WTC11 (cell line): ENCODE measurements around the gene MED12L. TPM values are rescaled to one million over a fixed set of nuclear protein-coding genes. Genes with fewer than 3 reads are reported as not detected.
A peak's percentile ranks its signal among the peaks of the same experiment; 100 is the strongest.

Experiments
- ATAC-seq: fragments of 200-7000 bp; cut with Tn5 transposase; 2 replicates; pipeline ENCODE4 v1.10.0; 2021; ENCODE audit warnings: mild to moderate bottlenecking, moderate library complexity
- CTCF ChIA-PET: fragments of 300-600 bp; sonication (Branson Sonifier 250); formaldehyde crosslinking; loops from one replicate; lab custom pipeline; 2021; ENCODE audit warnings: antibody characterized with exemption; lab: Charles Lee
- POLR2A ChIA-PET: fragments of 350-600 bp; sonication (Branson Sonifier 250); formaldehyde crosslinking; loops from one replicate; lab custom pipeline; 2021; ENCODE audit warnings: antibody characterized with exemption; lab: Charles Lee
- DNase-seq: peaks from one replicate; pipeline ENCODE4 v3.0.0; 2021; ENCODE audit warnings: low spot score
- H3K27ac Mint-ChIP-seq: 2 replicates; pipeline ENCODE4 v1.8.0; 2021; ENCODE audit warnings: mixed read lengths
- H3K27me3 Mint-ChIP-seq: 2 replicates; pipeline ENCODE4 v1.8.0; 2021; ENCODE audit warnings: low read depth, mild to moderate bottlenecking, moderate library complexity, mixed read lengths
- H3K36me3 Mint-ChIP-seq: 2 replicates; pipeline ENCODE4 v1.8.0; 2021; ENCODE audit warnings: mixed read lengths
- H3K4me1 Mint-ChIP-seq: 2 replicates; pipeline ENCODE4 v1.8.0; 2022; ENCODE audit warnings: mixed read lengths
- H3K4me3 Mint-ChIP-seq: 2 replicates; pipeline ENCODE4 v1.8.0; 2021; ENCODE audit warnings: mild to moderate bottlenecking, moderate library complexity, mixed read lengths
- H3K9me3 Mint-ChIP-seq: 2 replicates; pipeline ENCODE4 v1.8.0; 2021; ENCODE audit warnings: mixed read lengths
- CDX4 ChIP-seq: fragments of 250-450 bp; sonication (Bioruptor Pico); IDR thresholded peaks from 2 replicates; pipeline ENCODE4 v1.9.0; 2021; ENCODE audit warnings: moderate library complexity, mild to moderate bottlenecking, inconsistent platforms, borderline replicate concordance
- CREB1 ChIP-seq: sonication (generic); formaldehyde crosslinking; IDR thresholded peaks from 2 replicates; pipeline ENCODE4 v1.8.0; 2023; ENCODE audit warnings: mild to moderate bottlenecking, missing genetic modification reagents
- E2F4 ChIP-seq: sonication (generic); formaldehyde crosslinking; IDR thresholded peaks from 2 replicates; pipeline ENCODE4 v1.8.1; 2022; ENCODE audit warnings: low read depth, mild to moderate bottlenecking, moderate library complexity, missing genetic modification reagents, borderline replicate concordance
- ELF4 ChIP-seq: sonication (generic); formaldehyde crosslinking; IDR thresholded peaks from 2 replicates; pipeline ENCODE4 v1.8.1; 2022; ENCODE audit warnings: low read depth, mild to moderate bottlenecking, moderate library complexity, missing genetic modification reagents
- ESRRA ChIP-seq: sonication (generic); formaldehyde crosslinking; IDR thresholded peaks from 2 replicates; pipeline ENCODE4 v1.8.1; 2022; ENCODE audit warnings: mild to moderate bottlenecking, missing genetic modification reagents, borderline replicate concordance
- FOXJ3 ChIP-seq: sonication (generic); formaldehyde crosslinking; IDR thresholded peaks from 2 replicates; pipeline ENCODE4 v1.9.0; 2021; ENCODE audit warnings: missing genetic modification reagents, mild to moderate bottlenecking, borderline replicate concordance
- FOXK1 ChIP-seq: sonication (generic); formaldehyde crosslinking; IDR thresholded peaks from 2 replicates; pipeline ENCODE4 v1.8.0; 2022; ENCODE audit warnings: mild to moderate bottlenecking, moderate library complexity, missing genetic modification reagents
- GABPB1 ChIP-seq: sonication (generic); formaldehyde crosslinking; IDR thresholded peaks from 2 replicates; pipeline ENCODE4 v1.8.1; 2023; ENCODE audit warnings: mild to moderate bottlenecking, missing genetic modification reagents
- MYBL2 ChIP-seq: sonication (generic); formaldehyde crosslinking; IDR thresholded peaks from 2 replicates; pipeline ENCODE4 v1.8.1; 2023; ENCODE audit warnings: mild to moderate bottlenecking, moderate library complexity, missing genetic modification reagents
- NFE2L1 ChIP-seq: sonication (generic); formaldehyde crosslinking; IDR thresholded peaks from 2 replicates; pipeline ENCODE4 v1.8.1; 2023; ENCODE audit warnings: missing genetic modification reagents
- NR3C1 ChIP-seq: sonication (generic); formaldehyde crosslinking; conservative IDR thresholded peaks from 2 replicates; pipeline ENCODE4 v1.8.1; 2023; ENCODE audit warnings: low read depth, mild to moderate bottlenecking, missing genetic modification reagents
- RELA ChIP-seq: sonication (generic); formaldehyde crosslinking; IDR thresholded peaks from 2 replicates; pipeline ENCODE4 v1.8.1; 2022; ENCODE audit warnings: missing genetic modification reagents, mild to moderate bottlenecking, borderline replicate concordance
- RORB ChIP-seq: fragments of 250-450 bp; sonication (Bioruptor Pico); IDR thresholded peaks from 2 replicates; pipeline ENCODE4 v1.9.0; 2021; ENCODE audit warnings: mild to moderate bottlenecking
- TP53 ChIP-seq: sonication (generic); formaldehyde crosslinking; IDR thresholded peaks from 2 replicates; pipeline ENCODE4 v1.8.1; 2023; ENCODE audit warnings: mild to moderate bottlenecking, missing genetic modification reagents
- ZMAT4 ChIP-seq: fragments of 250-450 bp; sonication (Bioruptor Pico); IDR thresholded peaks from 2 replicates; pipeline ENCODE4 v1.9.0; 2021; ENCODE audit warnings: mild to moderate bottlenecking
- ZNF263 ChIP-seq: sonication (generic); formaldehyde crosslinking; IDR thresholded peaks from 2 replicates; pipeline ENCODE4 v1.8.1; 2022; ENCODE audit warnings: low read depth, mild to moderate bottlenecking, moderate library complexity, missing genetic modification reagents
- ZNF281 ChIP-seq: sonication (generic); formaldehyde crosslinking; IDR thresholded peaks from 2 replicates; pipeline ENCODE4 v1.8.0; 2023; ENCODE audit warnings: mild to moderate bottlenecking, missing genetic modification reagents
- ZNF416 ChIP-seq: fragments of 250-450 bp; sonication (Bioruptor Pico); IDR thresholded peaks from 2 replicates; pipeline ENCODE4 v1.9.0; 2021; ENCODE audit warnings: mild to moderate bottlenecking, inconsistent platforms
- ZNF423 ChIP-seq: fragments of 250-450 bp; sonication (Bioruptor Pico); IDR thresholded peaks from 2 replicates; pipeline ENCODE4 v2.1.2; 2022; ENCODE audit warnings: mild to moderate bottlenecking, moderate library complexity
- ZNF512 ChIP-seq: sonication (generic); formaldehyde crosslinking; IDR thresholded peaks from 2 replicates; pipeline ENCODE4 v1.8.1; 2022; ENCODE audit warnings: missing genetic modification reagents, borderline replicate concordance
- ZNF532 ChIP-seq: fragments of 250-450 bp; sonication (Bioruptor Pico); IDR thresholded peaks from 2 replicates; pipeline ENCODE4 v1.9.0; 2021; ENCODE audit warnings: mild to moderate bottlenecking, borderline replicate concordance
- total RNA-seq: library from RNA; stranded (reverse); gene quantifications from 3 replicates; pipeline ENCODE4 v1.2.3, GENCODE V29; 2021

Gene MED12L
- total RNA-seq, 1 experiment from 2014 or later = 27.4 TPM

- no peak for TF ChIP-seq ZMAT4 (CRISPR knock-in tag)
- TF ChIP-seq ZNF423 (CRISPR knock-in tag) = no peak
- TF ChIP-seq ZNF416 (CRISPR knock-in tag) = no peak
- no peak for TF ChIP-seq RORB (CRISPR knock-in tag)
- TF ChIP-seq NR3C1 = no peak
- no peak for TF ChIP-seq FOXJ3 (CRISPR knock-in tag)
- no peak for TF ChIP-seq NFE2L1 (CRISPR knock-in tag)
- ChIA-PET CTCF (no interaction called here), POLR2A (no interaction called here)
- Mint-ChIP-seq H3K27ac (no peak overlapping the region), H3K9me3 (no peaks in the 10 kb centered on the region), H3K4me3 (no peak overlapping the region), H3K27me3 (no peaks in the 10 kb centered on the region), H3K4me1 (peaks cover 5% of the 10 kb centered on the region; the same call in 1 of the 2 replicates), H3K36me3 (peaks cover under 1% of the 10 kb centered on the region; the same call in 1 of the 2 replicates)
- no peak for ATAC-seq
- no peak for DNase-seq
These were observed 322.5 kb downstream of the MED12L start for GRCh38 chr3:151407928-151408327.

GRCh38 chr3:151410891-151411559 is 325.6 kb downstream of the MED12L start:
- CTCF ChIA-PET = no interaction called here
- POLR2A ChIA-PET = interaction anchor here (0.6 kb wide), 1 partner anchor 34 kb away, joined by 3 read pairs; no protein-coding TSS in a partner anchor
- Mint-ChIP-seq H3K4me3 (no peak overlapping the region), H3K4me1 (0 out of 2 replicates have a peak, but pooled peaks cover 3% of the 10 kb centered on the region), H3K9me3 (no peaks in the 10 kb centered on the region), H3K27ac (no peak overlapping the region), H3K27me3 (no peaks in the 10 kb centered on the region), H3K36me3 (peaks cover 13% of the 10 kb centered on the region; the same call in 1 of the 2 replicates)
- DNase-seq (no peak), ATAC-seq (no peak)
- TF ChIP-seq GABPB1 (no peak), RELA (CRISPR knock-in tag) (no peak), E2F4 (CRISPR knock-in tag) (no peak)

GRCh38 chr3:151412989-151413388 is 327.5 kb downstream of the MED12L start:
- H3K4me1 Mint-ChIP-seq = no peaks in the 10 kb centered on the region
- POLR2A ChIA-PET = no interaction called here
- no peaks in the 10 kb centered on the region for H3K9me3 Mint-ChIP-seq
- no peak overlapping the region for H3K27ac Mint-ChIP-seq
- peaks cover 15% of the 10 kb centered on the region for H3K36me3 Mint-ChIP-seq
- H3K27me3 Mint-ChIP-seq = no peaks in the 10 kb centered on the region
- H3K4me3 Mint-ChIP-seq = no peak overlapping the region
- DNase-seq (peak; percentile 63), ATAC-seq (peak; percentile 92)
- CTCF ChIA-PET = interaction anchor here (0.6 to 1.3 kb wide), 2 partner anchors 34 to 183 kb away, joined by 3 to 4 read pairs; no protein-coding TSS in a partner anchor
- no peak for TF ChIP-seq CREB1 (CRISPR knock-in tag)
- no peak for TF ChIP-seq ZNF532 (CRISPR knock-in tag)
- no peak for TF ChIP-seq FOXK1
- TF ChIP-seq MYBL2 (CRISPR knock-in tag) = no peak
- no peak for TF ChIP-seq ESRRA (CRISPR knock-in tag)
- TF ChIP-seq TP53 = no peak
- no peak for TF ChIP-seq ZNF281 (CRISPR knock-in tag)
- no peak for TF ChIP-seq ZNF263 (CRISPR knock-in tag)
- TF ChIP-seq CDX4 (CRISPR knock-in tag) = no peak
- no peak for TF ChIP-seq ELF4 (CRISPR knock-in tag)
- TF ChIP-seq ZNF512 (CRISPR knock-in tag) = no peak
- no peak for TF ChIP-seq GABPB1
